Measurements from ENCODE around the gene S100A5. TPM values are rescaled to one million over a fixed set of nuclear protein-coding genes. Genes with fewer than 3 reads are reported as not detected.

S100A5 gene
- total RNA-seq, 1 donor from 2014 or later: not detected

DNA sequence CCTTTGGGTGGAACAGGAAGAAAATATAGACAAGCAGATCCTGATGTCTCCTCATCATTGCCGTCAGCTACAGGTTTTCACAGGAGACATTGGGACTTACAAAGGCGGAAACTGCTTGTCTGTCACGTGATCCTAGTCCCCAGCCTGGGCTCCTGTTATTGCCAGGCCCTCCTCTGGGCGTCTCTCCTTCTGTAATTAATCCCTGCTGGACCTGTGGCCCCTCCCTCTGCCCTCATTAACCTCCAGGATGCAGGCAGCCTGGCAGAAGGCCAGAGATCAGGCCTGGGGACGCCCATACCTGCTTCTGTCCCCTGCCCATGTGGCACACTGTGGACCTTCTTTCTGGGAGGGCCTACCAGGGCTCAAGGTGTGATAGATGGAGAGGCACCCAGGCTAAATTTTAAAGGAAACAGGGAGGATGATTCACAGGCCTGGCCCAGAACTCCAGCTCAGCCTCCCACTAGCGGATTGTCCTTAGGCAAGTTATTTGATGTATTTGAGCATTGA is 2.4 kb downstream of the S100A5 start:
- ATAC-seq (ENCODE audit: poor library complexity) (no peak), DNase-seq (no peak)
- intact Hi-C loops (cut with DNase I): loop anchor here (10.0 kb wide), 1 partner anchor 446 kb away; the partner anchor contains the start of gene RAB13

DNA sequence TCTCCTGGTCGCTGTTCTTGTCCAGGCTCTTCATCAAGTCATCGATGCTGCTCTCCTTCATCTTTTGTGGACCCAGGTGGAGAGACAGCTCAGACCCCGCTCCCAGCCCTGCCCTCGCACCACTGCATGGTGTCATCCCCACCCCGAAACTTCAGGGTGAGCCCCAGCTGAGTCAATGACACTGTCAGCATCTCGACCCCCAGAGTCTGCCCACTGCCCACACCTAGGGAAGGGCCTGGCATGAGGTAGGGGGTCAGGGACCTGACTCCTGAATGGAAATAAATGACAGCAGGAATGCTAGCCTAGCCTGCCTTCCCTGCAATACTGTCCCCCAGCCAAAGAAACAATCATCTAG is 3.4 kb downstream of the S100A5 start:
- no peak for ATAC-seq (ENCODE audit: poor library complexity)
- intact Hi-C loops (cut with DNase I): loop anchor here (10.0 kb wide), 1 partner anchor 447 kb away; the partner anchor contains the start of gene RAB13
- DNase-seq: no peak

DNA sequence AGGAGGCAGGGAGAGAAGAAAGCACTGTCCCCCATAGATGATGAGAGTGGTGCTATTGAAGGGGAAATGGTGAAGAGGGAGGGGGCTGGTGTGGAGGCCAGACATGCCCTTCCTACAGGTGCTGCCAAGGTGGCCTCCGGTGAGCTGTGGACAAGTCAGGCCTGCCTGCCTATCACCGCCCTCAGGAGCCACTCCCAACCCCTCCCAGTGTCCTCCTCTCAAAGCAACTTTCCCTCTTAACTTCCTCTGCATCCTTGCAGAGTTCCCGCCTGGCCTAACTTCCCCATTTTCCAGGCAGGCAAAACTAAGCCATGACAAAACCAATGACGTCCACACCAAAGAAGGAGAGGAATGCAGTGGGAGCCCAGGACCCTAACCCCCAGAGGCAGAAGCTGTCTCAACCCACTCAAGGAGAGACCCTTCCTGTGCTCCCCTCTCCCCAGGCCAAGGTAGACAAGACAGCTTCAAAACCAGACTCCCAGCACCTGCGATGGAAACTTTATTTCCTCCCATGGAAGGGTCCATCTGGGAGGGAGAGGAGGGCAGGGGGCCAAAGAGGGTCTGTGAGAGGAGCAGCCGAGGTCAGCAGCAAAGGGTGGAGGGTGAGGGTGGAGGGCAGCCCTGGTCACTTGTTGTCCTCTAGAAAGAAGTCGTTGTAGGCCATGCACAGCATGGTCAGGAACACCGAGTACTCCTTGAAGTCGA is 3.9 kb downstream of the S100A5 start:
- DNase-seq (no peak), ATAC-seq (ENCODE audit: poor library complexity) (peak; percentile 7)

DNA sequence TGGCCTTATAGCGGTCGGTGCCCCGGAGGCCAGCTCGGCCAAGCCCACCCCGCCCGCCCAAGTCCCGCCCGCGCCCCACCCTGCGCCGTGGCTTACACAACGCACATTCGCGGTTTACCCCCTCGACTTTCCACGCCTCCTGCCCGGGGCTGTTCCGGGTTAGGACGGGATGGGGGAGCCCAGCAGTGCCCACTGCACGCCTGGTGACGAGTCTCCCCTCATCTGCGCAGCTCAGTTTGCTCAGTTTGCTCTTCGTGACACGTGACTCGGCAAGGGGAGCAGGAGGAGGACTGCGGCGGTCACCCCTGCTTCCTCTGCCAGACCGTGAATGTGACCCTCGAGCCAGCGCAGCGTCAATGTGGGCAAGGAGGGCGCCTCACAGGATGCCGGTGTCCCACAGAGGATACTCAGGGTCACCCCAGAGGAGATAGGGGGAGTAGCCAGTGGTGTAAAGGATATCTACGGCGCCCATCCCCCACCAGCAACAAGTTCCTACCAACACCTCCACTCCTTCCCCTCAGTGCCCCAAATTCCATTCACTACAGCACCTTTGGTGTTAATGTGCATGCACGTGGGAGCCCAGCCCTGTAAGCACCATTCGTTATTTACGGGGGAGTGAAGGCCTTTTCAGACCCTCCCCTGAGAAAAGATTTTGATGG is 4.6 kb downstream of the S100A5 start:
- intact Hi-C loops (cut with DNase I): loop anchor here (10.0 kb wide), 1 partner anchor 449 kb away; the partner anchor contains the start of gene RAB13
- ATAC-seq (ENCODE audit: poor library complexity): peak; percentile 82
- peak; percentile 94 for DNase-seq

More for the DNA sequence above, 3.9 kb downstream of the S100A5 start:
- intact Hi-C loops (cut with DNase I): loop anchor here (10.0 kb wide), 1 partner anchor 448 kb away; the partner anchor contains the start of gene RAB13

DNA sequence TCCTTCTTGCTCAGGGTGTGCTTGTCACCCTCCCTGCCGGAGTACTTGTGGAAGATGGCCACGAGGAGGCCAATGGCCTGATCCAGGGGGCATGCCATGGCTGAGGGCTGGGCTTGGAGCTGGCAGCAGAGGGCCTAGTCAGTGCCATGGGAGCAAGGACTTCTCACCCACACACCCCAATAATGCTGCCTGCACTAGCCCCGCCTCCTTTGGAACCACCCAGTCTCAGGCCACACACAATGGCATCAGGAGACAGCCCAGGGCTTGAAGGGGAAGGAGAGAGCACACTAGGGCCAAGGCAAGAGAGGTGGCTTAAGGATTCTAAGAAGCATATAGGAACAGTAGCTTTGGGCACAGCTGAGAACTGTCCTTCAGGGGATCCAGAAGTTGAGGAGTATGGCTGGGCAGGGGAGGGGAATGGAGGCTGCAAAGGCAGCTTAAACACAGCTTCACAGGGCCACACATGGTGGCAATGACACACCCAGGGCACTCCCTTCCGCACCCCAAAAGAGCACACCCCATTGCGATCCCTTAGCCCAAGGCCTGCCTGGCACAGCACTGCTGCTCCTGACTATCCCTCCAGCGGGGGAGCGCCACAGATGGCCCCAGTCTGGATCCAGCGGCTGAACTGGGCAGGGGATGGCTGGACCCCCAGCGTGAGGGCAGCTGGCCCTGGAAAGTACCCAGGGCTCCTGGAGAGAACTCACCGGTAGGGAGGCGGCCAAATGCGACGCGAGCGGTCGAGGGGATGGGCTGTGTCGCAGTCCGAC is 5.3 kb downstream of the S100A5 start, which contains the start of gene S100A6:
Gene S100A6, minus strand, starts transcription at position 750 of the 770 bp plus-strand sequence. Its CDS starts 652 bp downstream, at position 98.
- intact Hi-C loops (cut with DNase I): loop anchor here (10.0 kb wide), 1 partner anchor 449 kb away; the partner anchor contains the start of gene RAB13
- peak; percentile 65 for ATAC-seq (ENCODE audit: poor library complexity)
- peak; percentile 80 for DNase-seq

DNA sequence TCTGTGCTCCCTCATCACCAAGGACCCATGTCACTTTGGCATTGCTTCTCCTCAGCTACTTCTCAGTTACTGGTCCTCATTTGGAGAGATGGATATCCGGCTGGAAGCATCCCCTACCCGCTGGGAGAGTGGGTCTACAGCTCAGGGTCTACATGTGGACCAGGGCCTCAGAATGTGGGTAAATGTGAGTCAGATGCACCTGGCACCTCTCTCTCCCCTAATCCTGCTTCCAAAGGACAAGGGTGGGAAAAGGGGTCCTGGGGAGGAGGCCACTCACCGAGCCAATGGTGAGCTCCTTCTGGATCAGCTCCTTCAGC is 5.9 kb downstream of the S100A5 start:
- ATAC-seq (ENCODE audit: poor library complexity) (no peak), DNase-seq (no peak)
- intact Hi-C loops (cut with DNase I): loop anchor here (5.0 to 10.0 kb wide), 2 partner anchors 142 to 450 kb away; partner anchors contain the start of genes NPR1 and RAB13

DNA sequence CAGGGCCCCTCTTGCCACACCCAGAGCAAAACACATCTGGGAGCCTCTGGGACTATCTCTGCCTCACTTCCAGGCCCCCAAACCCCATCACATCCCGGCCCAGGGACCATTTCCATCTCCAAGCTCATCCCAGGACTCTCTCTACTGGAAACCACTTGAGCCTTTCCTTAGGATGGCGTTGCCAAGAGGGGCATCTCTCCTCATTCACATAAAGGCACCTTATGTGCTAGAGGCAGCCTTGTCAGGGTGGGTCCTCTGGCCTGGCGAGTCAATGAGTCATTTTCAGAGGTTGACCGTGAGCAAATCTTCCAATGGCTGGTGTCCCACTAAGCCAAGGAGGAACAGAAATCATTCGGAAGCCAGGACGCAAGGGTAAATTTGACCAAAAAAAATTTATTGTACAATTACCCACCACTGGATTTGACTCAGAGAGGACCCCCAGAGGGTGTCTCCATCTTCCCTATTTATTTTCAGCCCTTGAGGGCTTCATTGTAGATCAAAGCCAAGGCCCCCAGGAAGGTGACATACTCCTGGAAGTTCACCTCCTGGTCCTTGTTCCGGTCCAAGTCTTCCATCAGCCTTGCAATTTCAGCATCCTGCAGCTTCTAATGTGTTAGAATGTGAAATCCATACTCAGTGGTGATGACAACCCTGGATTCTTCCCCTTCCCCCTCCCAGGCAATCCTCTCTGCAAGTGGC is 6.4 kb downstream of the S100A5 start:
- ATAC-seq (ENCODE audit: poor library complexity): no peak
- DNase-seq: no peak
- intact Hi-C loops (cut with DNase I): loop anchor here (5.0 to 10.0 kb wide), 2 partner anchors 143 to 450 kb away; partner anchors contain the start of genes NPR1 and RAB13

DNA sequence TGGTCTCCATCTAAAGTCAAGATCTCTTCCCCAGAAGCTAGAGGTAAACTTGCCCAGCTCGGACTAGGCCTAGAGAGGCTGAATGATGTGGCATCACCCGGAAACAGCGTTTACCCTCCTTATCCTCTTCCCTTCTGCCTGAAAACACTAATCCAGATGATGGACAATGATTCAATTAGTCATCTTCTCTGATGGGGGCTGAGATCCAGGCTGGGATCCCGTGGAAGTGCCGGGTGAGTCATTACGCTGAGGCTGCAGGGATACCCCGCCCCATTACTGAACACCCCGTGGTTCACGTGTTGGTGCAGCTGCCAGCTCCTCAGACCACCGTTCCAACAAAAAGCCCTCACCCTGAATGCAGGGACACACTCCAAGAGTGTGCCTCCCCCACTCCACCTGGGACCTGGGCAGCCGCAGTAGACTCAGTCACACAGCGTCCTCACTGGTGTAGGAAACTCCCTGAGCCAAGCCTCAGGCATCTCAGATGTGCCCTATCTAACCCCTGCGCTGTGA is 7.0 kb downstream of the S100A5 start:
- peak; percentile 64 for DNase-seq
- intact Hi-C loops (cut with DNase I): loop anchor here (2.0 to 10.0 kb wide), 3 partner anchors 35 to 451 kb away; partner anchors contain the start of genes NPR1 and RAB13

DNA sequence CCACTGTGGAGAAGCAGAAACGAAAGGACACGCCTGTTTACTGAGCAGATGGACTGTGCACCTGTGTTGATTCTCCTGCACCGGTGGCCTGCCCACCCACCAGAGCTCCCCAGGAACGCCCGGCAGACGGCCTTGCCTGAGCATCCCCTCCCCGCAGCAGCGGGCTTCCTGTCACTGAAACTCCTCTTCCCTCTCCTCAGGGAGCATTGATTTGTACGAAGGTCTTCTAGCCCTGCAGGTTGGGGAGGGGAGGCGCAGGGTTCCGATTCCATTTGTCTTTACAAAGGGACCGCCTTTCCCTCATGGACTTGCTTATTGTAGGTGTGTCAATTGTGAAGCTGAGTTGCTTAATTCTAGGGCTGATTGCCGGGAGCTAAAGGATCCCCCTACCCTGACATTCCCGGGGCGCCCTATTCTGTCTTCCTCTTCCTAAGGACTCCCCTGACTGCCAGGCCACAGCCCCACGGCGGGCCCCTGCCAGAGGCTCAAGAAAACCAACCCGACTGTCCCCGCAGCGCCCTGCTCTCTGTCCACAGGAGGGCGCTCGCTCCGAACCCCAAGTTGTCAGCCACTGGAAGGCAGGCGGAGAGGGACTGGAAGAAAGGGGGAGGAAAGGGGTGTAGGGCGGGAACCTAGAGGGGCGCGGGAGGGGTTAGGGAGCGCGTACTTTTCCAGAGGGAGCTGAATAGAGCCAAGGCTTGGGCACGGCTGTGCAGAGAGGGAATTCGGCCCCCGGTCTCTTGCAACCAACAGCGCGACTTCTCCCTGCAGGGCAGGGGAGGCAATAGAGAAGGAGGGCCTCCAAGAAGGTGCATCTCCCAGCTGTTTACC is 7.8 kb downstream of the S100A5 start:
- DNase-seq (peak; percentile 92), ATAC-seq (ENCODE audit: poor library complexity) (peak; percentile 56)
- intact Hi-C loops (cut with DNase I): loop anchor here (2.0 to 10.0 kb wide), 3 partner anchors 36 to 452 kb away; partner anchors contain the start of genes NPR1 and RAB13

More for the DNA sequence above, 7.0 kb downstream of the S100A5 start:
- ATAC-seq (ENCODE audit: poor library complexity): peak; percentile 20

DNA sequence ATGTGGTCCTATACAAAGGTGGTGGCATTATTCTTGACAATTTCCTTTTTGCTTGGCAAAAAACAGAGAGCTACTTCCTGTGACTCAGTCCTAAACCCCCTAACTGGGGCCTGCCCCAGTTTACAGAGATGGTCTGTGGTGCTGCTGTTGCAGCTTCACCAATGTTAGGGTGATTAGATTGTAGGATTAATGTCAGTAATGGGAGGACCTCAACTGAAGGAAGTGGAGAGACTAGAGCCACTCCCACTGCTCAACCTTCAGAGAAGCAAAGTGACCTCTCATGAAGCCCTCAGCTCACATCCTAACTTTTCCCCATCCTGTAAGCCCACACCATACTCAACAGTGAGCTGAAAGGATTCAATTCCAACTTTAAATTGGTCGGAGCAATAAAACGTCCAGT is 8.6 kb downstream of the S100A5 start:
- DNase-seq (no peak), ATAC-seq (ENCODE audit: poor library complexity) (no peak)
- intact Hi-C loops (cut with DNase I): loop anchor here (2.0 to 10.0 kb wide), 3 partner anchors 37 to 453 kb away; partner anchors contain the start of genes NPR1 and RAB13

DNA sequence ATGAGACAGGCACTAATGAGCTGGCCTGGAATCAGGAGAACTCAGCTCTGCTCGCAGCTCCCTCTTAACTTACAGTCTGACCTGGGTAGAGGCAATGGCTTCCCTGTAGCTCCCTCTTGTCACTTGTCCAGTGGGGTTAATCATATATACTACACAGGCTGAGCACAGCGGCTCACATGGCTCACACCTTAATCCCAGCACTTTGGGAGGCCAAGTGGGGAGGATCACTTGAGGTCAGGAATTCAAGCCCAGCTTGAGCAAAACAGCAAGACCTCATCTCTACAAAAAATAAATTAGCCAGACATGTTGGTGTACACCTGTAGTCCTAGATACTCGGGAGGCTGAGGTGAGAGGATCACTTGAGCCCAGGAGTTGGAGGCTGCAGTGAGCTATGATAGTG is 9.1 kb downstream of the S100A5 start:
- DNase-seq (no peak), ATAC-seq (ENCODE audit: poor library complexity) (no peak)
- intact Hi-C loops (cut with DNase I): loop anchor here (2.0 to 10.0 kb wide), 3 partner anchors 37 to 453 kb away; partner anchors contain the start of genes NPR1 and RAB13

DNA sequence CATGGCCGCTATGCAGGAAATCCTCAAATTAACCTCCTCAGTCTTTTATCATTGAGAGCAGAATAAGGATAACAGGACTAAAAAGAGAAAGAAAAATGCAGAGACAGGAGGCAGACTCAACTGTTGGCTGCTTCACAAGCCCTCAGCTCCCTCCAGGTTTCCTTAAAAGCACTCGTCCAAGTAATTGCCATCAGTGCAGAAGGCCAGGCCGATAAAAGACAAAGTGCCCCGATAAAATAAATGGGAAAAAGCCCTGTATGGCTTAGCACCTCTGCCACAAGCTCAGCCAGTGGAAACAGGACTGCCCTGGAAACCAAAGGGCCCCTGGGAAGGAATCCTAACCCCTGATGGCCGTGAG is 13.1 kb downstream of the S100A5 start:
- DNase-seq (no peak), ATAC-seq (ENCODE audit: poor library complexity) (no peak)
- intact Hi-C loops (cut with DNase I): no loop called here

DNA sequence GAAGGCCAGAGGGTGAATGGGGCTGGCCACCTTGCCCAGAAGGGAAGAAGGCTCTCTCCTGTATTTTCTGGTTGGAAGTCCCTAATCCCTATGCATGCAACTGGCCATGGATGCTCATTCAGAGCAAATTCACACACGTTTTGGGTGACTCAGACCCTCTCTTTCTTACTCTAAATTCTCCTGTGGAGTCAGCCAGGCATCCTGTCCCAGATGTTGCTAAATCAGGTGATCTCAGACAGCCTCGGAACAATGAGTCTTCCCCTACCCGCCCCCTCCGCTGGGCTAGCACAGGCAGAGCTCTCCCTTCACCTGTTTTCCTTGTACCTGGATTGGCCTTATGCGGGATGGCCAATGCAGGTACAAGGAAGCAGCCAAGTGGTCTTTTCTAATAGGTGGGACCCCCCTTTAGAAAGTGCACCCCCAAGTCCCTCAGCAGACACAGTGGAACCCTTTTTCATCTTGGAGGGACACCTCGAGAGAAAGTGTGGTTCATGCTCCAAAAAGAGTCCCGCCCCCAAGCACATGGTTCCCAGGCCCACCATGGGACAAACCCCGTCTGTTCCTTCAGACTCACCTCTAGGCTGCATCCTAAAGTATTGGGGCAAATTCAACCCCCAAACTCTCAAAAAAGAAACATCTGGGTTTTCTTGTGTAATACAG is 13.6 kb downstream of the S100A5 start:
- DNase-seq (no peak), ATAC-seq (ENCODE audit: poor library complexity) (no peak)
- intact Hi-C loops (cut with DNase I): no loop called here

DNA sequence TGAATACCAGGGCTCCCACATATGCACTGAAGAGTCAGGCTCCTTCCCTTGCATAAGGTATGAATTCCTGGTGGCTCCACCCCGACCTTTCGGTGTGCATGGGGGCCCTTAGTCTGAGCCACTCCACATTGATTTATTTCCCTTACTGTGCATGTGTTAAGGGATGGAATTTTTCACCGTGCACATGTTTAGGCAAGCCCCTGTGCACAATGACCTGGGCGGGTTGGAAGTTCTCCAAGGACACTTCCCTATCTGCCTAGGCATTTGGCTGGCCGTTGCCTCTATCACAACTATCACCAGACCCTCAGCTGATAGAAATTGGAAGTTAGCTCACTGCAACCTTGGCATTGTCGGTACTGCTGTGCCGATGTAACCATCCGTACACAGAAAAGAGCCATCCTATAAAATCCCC is 14.6 kb downstream of the S100A5 start:
- no peak for DNase-seq

DNA sequence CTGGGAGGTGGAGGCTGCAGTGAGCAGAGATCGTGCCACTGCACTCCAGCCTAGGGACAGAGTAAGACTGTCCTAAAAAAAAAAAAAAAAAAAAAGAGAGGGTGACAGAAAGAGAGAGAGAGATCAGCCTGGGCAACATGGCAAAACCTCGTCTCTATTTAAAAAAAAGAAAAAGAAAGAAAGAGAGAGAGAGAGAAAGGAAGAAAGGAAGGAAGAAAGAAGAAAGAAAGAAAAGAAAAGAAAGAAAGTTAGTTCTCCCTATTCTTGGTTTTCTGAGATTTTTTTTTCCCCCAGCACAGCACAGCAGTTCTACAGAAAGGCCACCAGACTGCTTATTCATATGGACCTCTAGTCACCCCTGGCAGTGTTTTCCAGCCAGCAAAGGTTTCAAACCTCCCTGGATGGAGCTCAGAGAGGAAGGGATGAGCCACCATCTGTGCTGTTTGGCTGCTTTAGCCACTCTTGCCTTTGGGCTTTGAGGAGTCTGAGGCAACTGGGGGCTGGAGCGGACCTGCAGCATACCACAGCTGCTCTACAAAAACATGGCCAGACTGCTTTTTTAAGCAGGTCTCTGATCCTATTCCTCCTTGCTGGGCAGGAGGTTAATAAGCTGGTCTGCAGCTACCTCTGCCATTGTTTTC is 15.5 kb downstream of the S100A5 start:
- ATAC-seq (ENCODE audit: poor library complexity) (peak; percentile 55), DNase-seq (no peak)
- intact Hi-C loops (cut with DNase I): no loop called here

More for the DNA sequence above, 14.6 kb downstream of the S100A5 start:
- ATAC-seq (ENCODE audit: poor library complexity): peak; percentile 67
- intact Hi-C loops (cut with DNase I): no loop called here

Data from Right ventricle myocardium superior (tissue), 1 donor.